Transverse colon (tissue), 4 donors: ENCODE results near the gene PPP1R13B. TPM values are rescaled to one million over a fixed set of nuclear protein-coding genes. Genes with fewer than 3 reads are reported as not detected.

Source experiments
- DNase-seq: peaks from one replicate; pipeline ENCODE4 v3.0.0-alpha.2; 2019
- H3K27ac ChIP-seq, 4 donors: fragments of 200-600 bp; sonication (generic); 2 replicates each; pipeline ENCODE4 v1.5.1; 2016 to 2018; ENCODE audit warnings: inconsistent platforms in 4 of 4
- H3K27me3 ChIP-seq: fragments of 200-600 bp; sonication (generic); 2 replicates; pipeline ENCODE4 v1.5.1; 2017; ENCODE audit warnings: inconsistent platforms
- H3K36me3 ChIP-seq, 4 donors: fragments of 200-600 bp; sonication (generic); 2 replicates each; pipeline ENCODE4 v1.5.1; 2017 to 2019; ENCODE audit warnings: inconsistent platforms in 4 of 4
- H3K4me1 ChIP-seq, 4 donors: fragments of 200-600 bp; sonication (generic); 2 replicates each; pipeline ENCODE4 v1.5.1; 2017 to 2020; ENCODE audit warnings: inconsistent platforms in 4 of 4
- H3K4me3 ChIP-seq, 4 donors: fragments of 200-600 bp; sonication (generic); 1 replicate in 1 of 4; 2 replicates in 3 of 4; pipeline versions ENCODE4 v1.5.1 to v1.6.1; 2017 to 2019; ENCODE audit warnings: inconsistent platforms in 4 of 4
- H3K9me3 ChIP-seq, 2 donors: fragments of 200-600 bp; sonication (generic); 2 replicates each; pipeline ENCODE4 v1.5.1; 2017 to 2019; ENCODE audit warnings: inconsistent platforms in 2 of 2
- CTCF ChIP-seq, 5 experiments: fragments of 200-600 bp in 3 of 5; fragments of 450-650 bp in 2 of 5; sonication (generic) in 3 of 5; IDR thresholded peaks; 1 replicate in 2 of 5; 2 replicates in 3 of 5; pipeline ENCODE4 v1.5.1; 2016 to 2017; ENCODE audit warnings: antibody characterized with exemption in 5 of 5, inconsistent platforms in 3 of 5, mild to moderate bottlenecking in 2 of 5, moderate library complexity in 1 of 5
- EP300 ChIP-seq: sonication (generic); formaldehyde crosslinking; IDR thresholded peaks from one replicate; pipeline ENCODE4 v1.6.1; 2017; ENCODE audit warnings: antibody characterized with exemption, low read depth
- POLR2A ChIP-seq: fragments of 450-650 bp; IDR thresholded peaks from one replicate; pipeline ENCODE4 v1.6.1; 2016; ENCODE audit warnings: antibody characterized with exemption, mild to moderate bottlenecking, moderate library complexity
- POLR2AphosphoS5 ChIP-seq, 3 donors: sonication (generic); formaldehyde crosslinking; IDR thresholded peaks; one replicate each; pipeline ENCODE4 v1.6.1; 2016; ENCODE audit warnings: antibody characterized with exemption in 3 of 3
- WGBS, 2 donors: methylation state at CpG; one replicate each; pipeline ENCODE4 v1.1.5; 2018; ENCODE audit warnings: low coverage in 1 of 2; 5-methylcytosine and 5-hydroxymethylcytosine counted together
- in situ Hi-C, 4 donors: fragments of 200-750 bp; cut with MboI; loops; one replicate each; pipeline versions ENCODE4 v1.15.0 to v1.15.1; 2017; ENCODE audit warnings: low sequenced_read_pairs in 3 of 4, low pct_ligation_motif_present in 1 of 4, low pct_unique_long_range_greater_than_20kb in 1 of 4
- intact Hi-C: fragments of 100-400 bp; cut with DNase I; formaldehyde crosslinking; loops from one replicate; pipeline ENCODE4 v1.15.1; 2023; ENCODE audit warnings: low total_unique reads
- total RNA-seq, 4 donors: library from RNA; depleted of rRNA; stranded (reverse); fragments of >200 nt; gene quantifications; one replicate each; pipeline ENCODE4 v1.1.0, GENCODE V29; 2016

Gene PPP1R13B
- total RNA-seq, result 100 to 1,000 TPM in 1 of 4 donors, 10 to 100 TPM in 3; 31.0 to 109 (median 42.0) TPM

DNA sequence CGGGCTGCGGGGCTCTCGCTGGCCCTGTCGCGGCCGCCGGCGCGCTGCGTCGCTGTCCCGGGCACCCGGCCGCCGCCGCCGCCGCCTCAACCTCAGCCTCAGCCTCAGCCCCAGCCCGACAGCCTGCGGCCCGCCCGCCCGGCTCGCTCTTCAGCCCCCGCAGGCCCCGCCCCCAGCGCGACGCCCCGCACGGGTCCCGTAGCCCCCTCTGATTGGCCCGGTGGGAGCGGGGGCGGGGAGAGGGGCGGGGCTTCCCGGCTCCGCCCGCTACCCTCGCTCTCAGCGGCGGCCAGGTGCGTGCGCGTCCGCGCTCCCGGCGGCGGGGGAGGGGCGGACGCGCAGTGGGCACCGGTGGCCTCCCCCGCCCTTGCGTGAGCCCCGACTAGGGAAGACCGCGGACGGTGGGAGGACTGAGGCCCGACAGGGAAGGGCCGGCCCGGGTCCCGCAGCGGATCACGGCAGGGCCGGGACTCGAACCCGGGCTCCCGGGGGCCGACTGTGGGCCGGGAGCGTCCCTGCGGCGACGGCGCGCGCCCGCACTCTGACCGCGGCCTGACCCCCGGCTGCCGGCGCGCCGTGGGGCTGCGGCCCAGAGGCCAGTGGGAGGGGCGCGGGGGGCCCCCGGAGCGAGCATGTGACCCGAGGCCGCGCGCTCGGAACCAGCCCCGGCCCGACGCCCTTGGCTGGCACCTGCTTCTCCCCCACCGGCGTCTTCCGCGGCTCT, at the start of gene PPP1R13B:
Gene PPP1R13B (minus strand): TSS at position 125 of the 724 bp plus-strand sequence. CDS start 268 bp downstream, outside the sequence.
- DNase-seq, result peak; percentile 96
- WGBS, 2 donors, result 0% methylated on average over 54 of the region's 104 CpGs; no CpG with 5 or more reads in 1 of the 2 donors
- TF ChIP-seq EP300 (no peak), POLR2A (peak; percentile 40), CTCF (IDR thresholded peaks at IDR 0.05) (no peak), POLR2AphosphoS5 (IDR thresholded peaks at IDR 0.05) (peak; percentile 75 to 87 (median 86))
- Histone ChIP-seq H3K4me3 (peak within 1 kb of the TSS; percentile 58 to 89 (median 81)), H3K9me3 (no peaks in the 10 kb centered on the region), H3K4me1 (peaks cover 7 to 21% (median 18%) of the 10 kb centered on the region in 4 donors), H3K27me3 (no peaks in the 10 kb centered on the region), H3K27ac (peak within 1 kb of the TSS; percentile 81 to 87 (median 84)), H3K36me3 (no peaks in the 10 kb centered on the region)
- in situ Hi-C loops, result no loop called here
- intact Hi-C loops, result no loop called here

DNA sequence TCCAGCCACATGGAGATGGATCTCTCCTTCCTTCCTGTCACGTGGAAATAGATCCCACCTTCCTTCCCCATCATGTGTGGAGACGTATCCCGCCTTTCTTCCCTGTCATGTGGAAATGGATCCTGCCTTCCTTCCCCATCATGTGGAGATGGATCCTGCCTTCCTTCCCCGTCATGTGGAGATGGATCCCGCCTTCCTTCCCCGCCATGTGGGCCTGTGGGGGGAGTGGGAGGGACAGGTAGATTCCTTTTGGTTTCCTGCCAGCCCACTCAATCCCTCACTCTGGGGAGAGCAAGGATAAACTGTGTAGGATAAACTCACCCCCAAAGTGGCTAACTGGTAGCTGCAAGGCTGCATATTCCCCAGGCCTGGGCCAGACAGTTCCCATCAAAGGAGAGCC, 49.2 kb upstream of the PPP1R13B start:
- peak overlapping the region; percentile 73 to 83 (median 80) for H3K27ac ChIP-seq
- H3K9me3 ChIP-seq, result no peaks in the 10 kb centered on the region
- intact Hi-C loops, result no loop called here
- in situ Hi-C loops, result no loop called here
- WGBS, 2 donors, result 40 to 58% methylated on average over 1 to 6 of the region's 6 CpGs
- DNase-seq, result no peak
- no peaks in the 10 kb centered on the region for H3K36me3 ChIP-seq
- peaks cover 22 to 59% (median 45%) of the 10 kb centered on the region in 4 donors for H3K4me1 ChIP-seq
- TF ChIP-seq POLR2A (no peak), POLR2AphosphoS5 (IDR thresholded peaks at IDR 0.05) (no peak), CTCF (IDR thresholded peaks at IDR 0.05) (no peak), EP300 (no peak)
- no peaks in the 10 kb centered on the region for H3K27me3 ChIP-seq
- no peak overlapping the region for H3K4me3 ChIP-seq

GRCh38 chr14:103894723-103895059, 47.3 kb upstream of the PPP1R13B start:
- no peaks in the 10 kb centered on the region for H3K27me3 ChIP-seq
- TF ChIP-seq CTCF (IDR thresholded peaks at IDR 0.05) (no peak), POLR2A (no peak), POLR2AphosphoS5 (IDR thresholded peaks at IDR 0.05) (no peak), EP300 (no peak)
- in situ Hi-C loops, result no loop called here
- DNase-seq, result no peak
- intact Hi-C loops, result no loop called here
- peaks cover 22 to 72% (median 50%) of the 10 kb centered on the region in 4 donors for H3K4me1 ChIP-seq
- no peaks in the 10 kb centered on the region for H3K9me3 ChIP-seq
- H3K36me3 ChIP-seq, result no peaks in the 10 kb centered on the region
- peak overlapping the region; percentile 42 to 67 (median 60) for H3K27ac ChIP-seq
- H3K4me3 ChIP-seq, result no peak overlapping the region
- 39% methylated on average over 7 of the region's 7 CpGs; no CpG with 5 or more reads in 1 of the 2 donors for WGBS, 2 donors

DNA sequence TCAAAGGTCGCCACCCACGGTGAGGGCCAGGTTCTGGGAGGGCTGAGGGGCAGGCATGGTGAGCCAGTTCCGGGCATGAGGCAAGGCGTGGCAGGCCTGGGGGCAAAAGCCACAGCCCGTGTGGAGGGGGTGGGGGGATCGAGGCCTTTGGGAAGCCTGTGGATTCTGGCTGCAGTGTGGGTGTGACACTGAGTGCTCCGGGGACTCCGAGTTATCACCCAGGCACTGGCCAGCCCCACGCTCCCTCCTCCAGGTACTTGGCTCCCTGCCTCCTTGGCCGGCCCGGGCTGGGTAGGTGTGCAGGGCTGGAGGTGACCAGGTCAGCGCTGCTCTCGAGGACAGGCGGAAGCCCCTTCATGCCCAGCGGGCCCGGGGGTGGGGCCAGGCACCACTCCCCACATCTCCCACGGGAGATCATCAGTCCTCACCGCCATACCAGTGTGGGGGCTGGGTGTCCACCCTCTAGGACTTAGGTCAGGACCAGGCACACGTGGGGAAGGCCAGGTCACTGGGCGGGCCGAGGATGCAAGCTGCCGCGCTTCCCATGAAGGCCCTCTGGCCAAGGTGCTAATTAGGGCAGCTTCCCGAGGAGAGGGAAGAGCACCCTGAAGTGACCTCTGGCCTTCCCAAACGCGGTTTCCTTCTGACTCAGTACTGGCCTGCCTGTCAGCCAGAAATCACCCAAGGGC, 46.8 kb upstream of the PPP1R13B start:
- whole genome bisulfite sequencing, 2 donors, result 53% methylated on average over 23 of the region's 26 CpGs; no CpG with 5 or more reads in 1 of the 2 donors

More for the DNA sequence above, 46.8 kb upstream of the PPP1R13B start:
- no peaks in the 10 kb centered on the region for H3K27me3 ChIP-seq
- H3K4me3 ChIP-seq, result no peak overlapping the region
- in situ Hi-C loops (no loop called here), intact Hi-C loops (no loop called here)
- peak overlapping the region; percentile 42 to 67 (median 60) for H3K27ac ChIP-seq
- no peaks in the 10 kb centered on the region for H3K36me3 ChIP-seq
- DNase-seq, result no peak
- TF ChIP-seq POLR2AphosphoS5 (IDR thresholded peaks at IDR 0.05) (no peak), EP300 (no peak), CTCF (IDR thresholded peaks at IDR 0.05) (no peak), POLR2A (no peak)
- H3K4me1 ChIP-seq, result peaks cover 22 to 73% (median 52%) of the 10 kb centered on the region in 4 donors
- no peaks in the 10 kb centered on the region for H3K9me3 ChIP-seq
